Neuronal stem cell (in vitro differentiated cells): ENCODE data around the gene EFTUD2.

Experiments
- DNase-seq: peaks from one replicate; pipeline ENCODE4 v3.0.0-alpha.2; 2013; ENCODE audit warnings: low spot score
- H2AFZ ChIP-seq: one replicate; pipeline ENCODE4 v1.6.1; 2013; ENCODE audit warnings: mild to moderate bottlenecking, low read length, inconsistent platforms
- H2AK5ac ChIP-seq: 2 replicates; pipeline ENCODE4 v1.6.1; 2013; ENCODE audit warnings: low read depth, mild to moderate bottlenecking, inconsistent platforms, low read length, moderate library complexity, mixed read lengths
- H2BK120ac ChIP-seq: 2 replicates; pipeline ENCODE4 v1.6.1; 2013; ENCODE audit warnings: low read depth, mild to moderate bottlenecking, inconsistent platforms, low read length, moderate library complexity, mixed read lengths
- H2BK12ac ChIP-seq: one replicate; pipeline ENCODE4 v1.6.1; 2013; ENCODE audit warnings: low read length, inconsistent platforms
- H2BK15ac ChIP-seq: 2 replicates; pipeline ENCODE4 v1.6.1; 2013; ENCODE audit warnings: mild to moderate bottlenecking, low read length, inconsistent platforms, mixed read lengths
- H2BK5ac ChIP-seq: one replicate; pipeline ENCODE4 v1.6.1; 2013; ENCODE audit warnings: inconsistent platforms, mild to moderate bottlenecking, low read length, moderate library complexity
- H3K14ac ChIP-seq: one replicate; pipeline ENCODE4 v1.6.1; 2013; ENCODE audit warnings: low read length, inconsistent platforms
- H3K18ac ChIP-seq: 2 replicates; pipeline ENCODE4 v1.6.1; 2013; ENCODE audit warnings: low read length, inconsistent platforms
- H3K23ac ChIP-seq: 2 replicates; pipeline ENCODE4 v1.6.1; 2013; ENCODE audit warnings: low read depth, mild to moderate bottlenecking, mixed read lengths, low read length, inconsistent platforms; ENCODE audit not compliant: poor library complexity
- H3K27ac ChIP-seq: replicated peaks from 3 replicates; pipeline ENCODE4 v1.5.1; 2013; ENCODE audit warnings: low read length, inconsistent platforms
- H3K27me3 ChIP-seq, 3 experiments: 2 replicates each; pipeline ENCODE4 v1.6.1; 2013; ENCODE audit warnings: low read length in 3 of 3, mild to moderate bottlenecking in 2 of 3, inconsistent platforms in 1 of 3, low read depth in 1 of 3, mixed read lengths in 1 of 3, moderate library complexity in 1 of 3; ENCODE audit not compliant: control insufficient read depth in 3 of 3, insufficient read depth in 3 of 3
- H3K36me3 ChIP-seq, 2 donors: replicated peaks in 1 of 2; 2 replicates each; pipeline ENCODE4 v1.6.1; 2013; ENCODE audit warnings: low read length in 2 of 2; ENCODE audit not compliant: control insufficient read depth in 2 of 2, insufficient read depth in 2 of 2
- H3K4ac ChIP-seq: 2 replicates; pipeline ENCODE4 v1.6.1; 2013; ENCODE audit warnings: inconsistent platforms, mild to moderate bottlenecking, low read length, moderate library complexity
- H3K4me1 ChIP-seq, 2 donors: 1 replicate in 1 of 2; 2 replicates in 1 of 2; pipeline ENCODE4 v1.6.1; 2013; ENCODE audit warnings: low read length in 2 of 2, low read depth in 1 of 2; ENCODE audit not compliant: control insufficient read depth in 2 of 2, insufficient read depth in 1 of 2
- H3K4me2 ChIP-seq: one replicate; pipeline ENCODE4 v1.6.1; 2013; ENCODE audit warnings: mild to moderate bottlenecking, low read length, inconsistent platforms; ENCODE audit not compliant: insufficient read depth, poor library complexity, severe bottlenecking
- H3K4me3 ChIP-seq, 2 donors: 2 replicates each; pipeline ENCODE4 v1.5.1; 2013; ENCODE audit warnings: low read length in 2 of 2, mild to moderate bottlenecking in 2 of 2, inconsistent platforms in 1 of 2, moderate library complexity in 1 of 2
- H3K79me1 ChIP-seq: one replicate; pipeline ENCODE4 v1.6.1; 2013; ENCODE audit warnings: low read depth, mild to moderate bottlenecking, inconsistent platforms, low read length, moderate library complexity
- H3K9ac ChIP-seq: one replicate; pipeline ENCODE4 v1.6.1; 2013; ENCODE audit warnings: mild to moderate bottlenecking, low read depth, low read length, inconsistent platforms; ENCODE audit not compliant: poor library complexity
- H3K9me3 ChIP-seq, 2 donors: replicated peaks in 1 of 2; 2 replicates each; pipeline versions ENCODE3 to v1.6.1; 2013; ENCODE audit warnings: low read length in 2 of 2, mild to moderate bottlenecking in 2 of 2, inconsistent platforms in 1 of 2, low read depth in 1 of 2, mixed read lengths in 1 of 2, moderate library complexity in 1 of 2; ENCODE audit not compliant: control insufficient read depth in 2 of 2, insufficient read depth in 1 of 2
- H4K8ac ChIP-seq: one replicate; pipeline ENCODE4 v1.6.1; 2013; ENCODE audit warnings: low read depth, mild to moderate bottlenecking, inconsistent platforms, low read length, moderate library complexity
- H4K91ac ChIP-seq: one replicate; pipeline ENCODE4 v1.6.1; 2013; ENCODE audit warnings: low read length, low read depth, mild to moderate bottlenecking, inconsistent platforms; ENCODE audit not compliant: poor library complexity
- WGBS, 2 donors: extraction: QIAGEN DNeasy Blood & Tissue Kit; methylation state at CpG; one replicate each; pipeline ENCODE4 v1.1.7; 2013; ENCODE audit warnings: missing lambda C conversion rate in 2 of 2, mixed read lengths in 1 of 2; ENCODE audit not compliant: insufficient read length in 2 of 2, insufficient replicate concordance in 1 of 2; ENCODE audit errors: extremely low coverage in 2 of 2; 5-methylcytosine and 5-hydroxymethylcytosine counted together

Gene EFTUD2

GRCh38 chr17:44872131-44872768 lies 27.0 kb downstream of the EFTUD2 start:
- H3K36me3 ChIP-seq = peaks cover 34 to 92% of the 10 kb centered on the region in 2 donors
- H2AFZ ChIP-seq = no peak overlapping the region
- H3K4me3 ChIP-seq = no peak overlapping the region
- H3K9ac ChIP-seq = no peak overlapping the region
- no peak overlapping the region for H2BK120ac ChIP-seq
- H4K91ac ChIP-seq = no peak overlapping the region
- H3K9me3 ChIP-seq = no peaks in the 10 kb centered on the region
- no CpG with 5 or more reads among the region's 9 CpGs for WGBS, 2 donors
- H2BK15ac ChIP-seq = no peak overlapping the region
- no peak overlapping the region for H3K14ac ChIP-seq
- no peak overlapping the region for H2AK5ac ChIP-seq
- H3K4me2 ChIP-seq = no peak overlapping the region
- H2BK12ac ChIP-seq = no peak overlapping the region
- no peaks in the 10 kb centered on the region for H3K4me1 ChIP-seq
- H3K27ac ChIP-seq = no peak overlapping the region
- no peaks in the 10 kb centered on the region for H3K79me1 ChIP-seq
- H3K27me3 ChIP-seq = no peaks in the 10 kb centered on the region
- no peak overlapping the region for H3K18ac ChIP-seq
- H4K8ac ChIP-seq = no peak overlapping the region
- H3K23ac ChIP-seq = no peak overlapping the region
- H3K4ac ChIP-seq = no peak overlapping the region
- H2BK5ac ChIP-seq = no peak overlapping the region
- no peak for DNase-seq

- Histone ChIP-seq H2BK120ac (no peak overlapping the region), H2BK12ac (no peak overlapping the region), H3K36me3 (peaks cover 38 to 93% of the 10 kb centered on the region in 2 donors), H3K4me3 (no peak overlapping the region), H3K27ac (no peak overlapping the region), H3K9me3 (no peaks in the 10 kb centered on the region), H3K9ac (no peak overlapping the region), H3K18ac (no peak overlapping the region), H3K23ac (no peak overlapping the region), H2AFZ (no peak overlapping the region), H3K4me2 (no peak overlapping the region), H3K4ac (no peak overlapping the region), H3K4me1 (no peaks in the 10 kb centered on the region), H3K27me3 (no peaks in the 10 kb centered on the region), H3K14ac (no peak overlapping the region), H2BK5ac (no peak overlapping the region), H4K8ac (no peak overlapping the region), H4K91ac (no peak overlapping the region), H3K79me1 (no peaks in the 10 kb centered on the region), H2AK5ac (no peak overlapping the region), H2BK15ac (no peak overlapping the region)
- DNase-seq = no peak
- no CpG with 5 or more reads among the region's 12 CpGs for WGBS, 2 donors
Measured at GRCh38 chr17:44871556-44871955, 27.7 kb downstream of the EFTUD2 start.

GRCh38 chr17:44867841-44868240 lies 31.4 kb downstream of the EFTUD2 start:
- Histone ChIP-seq H3K9ac (no peak overlapping the region), H2AFZ (no peak overlapping the region), H3K4ac (no peak overlapping the region), H3K9me3 (no peaks in the 10 kb centered on the region), H3K4me2 (no peak overlapping the region), H3K18ac (no peak overlapping the region), H3K23ac (no peak overlapping the region), H2BK15ac (no peak overlapping the region), H3K36me3 (peaks cover 42 to 96% of the 10 kb centered on the region in 2 donors), H3K27ac (no peak overlapping the region), H4K8ac (no peak overlapping the region), H2BK5ac (no peak overlapping the region), H3K14ac (no peak overlapping the region), H3K27me3 (no peaks in the 10 kb centered on the region), H2BK12ac (no peak overlapping the region), H4K91ac (no peak overlapping the region), H3K4me3 (no peak overlapping the region), H2AK5ac (no peak overlapping the region), H3K4me1 (no peaks in the 10 kb centered on the region), H2BK120ac (no peak overlapping the region), H3K79me1 (no peaks in the 10 kb centered on the region)
- no peak for DNase-seq
- WGBS, 2 donors = no CpG with 5 or more reads among the region's 3 CpGs

GRCh38 chr17:44865931-44866330 lies 33.3 kb downstream of the EFTUD2 start:
- H2AK5ac ChIP-seq = no peak overlapping the region
- H3K9ac ChIP-seq = no peak overlapping the region
- no peak overlapping the region for H3K14ac ChIP-seq
- no peak overlapping the region for H3K18ac ChIP-seq
- H3K23ac ChIP-seq = no peak overlapping the region
- H3K4me1 ChIP-seq = no peaks in the 10 kb centered on the region
- H2BK120ac ChIP-seq = no peak overlapping the region
- H3K79me1 ChIP-seq = no peaks in the 10 kb centered on the region
- no peaks in the 10 kb centered on the region for H3K27me3 ChIP-seq
- no peak overlapping the region for H3K4me2 ChIP-seq
- WGBS, 2 donors = no CpG with 5 or more reads among the region's 6 CpGs
- H3K4me3 ChIP-seq = no peak overlapping the region
- no peak overlapping the region for H4K8ac ChIP-seq
- DNase-seq = no peak
- H3K9me3 ChIP-seq = no peaks in the 10 kb centered on the region
- H2BK5ac ChIP-seq = no peak overlapping the region
- H2AFZ ChIP-seq = no peak overlapping the region
- no peak overlapping the region for H4K91ac ChIP-seq
- no peak overlapping the region for H2BK15ac ChIP-seq
- H3K4ac ChIP-seq = no peak overlapping the region
- peaks cover 40 to 94% of the 10 kb centered on the region in 2 donors for H3K36me3 ChIP-seq
- no peak overlapping the region for H3K27ac ChIP-seq
- no peak overlapping the region for H2BK12ac ChIP-seq
